Measurements from ENCODE around the gene NTM. TPM values are rescaled to one million over a fixed set of nuclear protein-coding genes. Genes with fewer than 3 reads are reported as not detected.

Gene NTM
- total RNA-seq, 1 donor: 52.2 TPM

DNA sequence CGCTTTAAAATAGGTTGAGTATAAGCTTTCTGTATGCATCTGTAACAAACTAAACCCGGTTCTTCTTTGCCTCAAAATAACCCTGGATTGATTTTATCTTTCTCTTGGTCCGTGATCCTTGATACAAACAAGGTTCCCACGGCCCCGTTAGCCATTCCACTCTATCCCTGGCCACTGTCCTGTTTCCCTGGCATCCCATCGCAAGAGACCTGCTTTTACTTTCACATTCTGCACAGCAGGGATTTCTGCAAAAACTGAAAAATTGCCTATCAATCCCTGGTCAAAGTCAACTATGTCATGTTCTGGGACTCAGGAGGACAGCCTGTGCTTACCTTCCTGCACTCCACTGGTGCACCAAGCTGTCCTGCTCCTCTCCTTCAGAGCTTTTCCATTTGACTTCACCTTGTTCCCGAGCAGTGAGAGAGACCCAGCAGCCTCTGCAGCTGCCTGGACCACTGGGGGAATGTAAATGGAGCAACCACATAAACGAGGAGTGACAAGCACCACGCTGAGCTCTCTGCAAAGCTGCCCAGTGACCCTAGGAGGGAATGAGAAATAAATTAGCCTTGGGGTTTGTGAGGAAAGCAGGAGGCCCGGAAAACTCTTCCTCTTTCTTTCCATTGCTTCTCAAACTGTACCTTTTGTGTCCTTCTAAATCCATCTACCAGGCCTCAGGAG, 175.9 kb downstream of the NTM start:
- DNase-seq (ENCODE audit: low read depth): peak; percentile 1
- TF ChIP-seq, protein P1, sequence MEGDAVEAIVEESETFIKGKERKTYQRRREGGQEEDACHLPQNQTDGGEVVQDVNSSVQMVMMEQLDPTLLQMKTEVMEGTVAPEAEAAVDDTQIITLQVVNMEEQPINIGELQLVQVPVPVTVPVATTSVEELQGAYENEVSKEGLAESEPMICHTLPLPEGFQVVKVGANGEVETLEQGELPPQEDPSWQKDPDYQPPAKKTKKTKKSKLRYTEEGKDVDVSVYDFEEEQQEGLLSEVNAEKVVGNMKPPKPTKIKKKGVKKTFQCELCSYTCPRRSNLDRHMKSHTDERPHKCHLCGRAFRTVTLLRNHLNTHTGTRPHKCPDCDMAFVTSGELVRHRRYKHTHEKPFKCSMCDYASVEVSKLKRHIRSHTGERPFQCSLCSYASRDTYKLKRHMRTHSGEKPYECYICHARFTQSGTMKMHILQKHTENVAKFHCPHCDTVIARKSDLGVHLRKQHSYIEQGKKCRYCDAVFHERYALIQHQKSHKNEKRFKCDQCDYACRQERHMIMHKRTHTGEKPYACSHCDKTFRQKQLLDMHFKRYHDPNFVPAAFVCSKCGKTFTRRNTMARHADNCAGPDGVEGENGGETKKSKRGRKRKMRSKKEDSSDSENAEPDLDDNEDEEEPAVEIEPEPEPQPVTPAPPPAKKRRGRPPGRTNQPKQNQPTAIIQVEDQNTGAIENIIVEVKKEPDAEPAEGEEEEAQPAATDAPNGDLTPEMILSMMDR (IDR thresholded peaks at IDR 0.05; ENCODE audit: insufficient read depth, low read length): no peak
- peak overlapping the region; percentile 49 for H3K4me3 ChIP-seq (ENCODE audit: low read depth, low read length)

DNA sequence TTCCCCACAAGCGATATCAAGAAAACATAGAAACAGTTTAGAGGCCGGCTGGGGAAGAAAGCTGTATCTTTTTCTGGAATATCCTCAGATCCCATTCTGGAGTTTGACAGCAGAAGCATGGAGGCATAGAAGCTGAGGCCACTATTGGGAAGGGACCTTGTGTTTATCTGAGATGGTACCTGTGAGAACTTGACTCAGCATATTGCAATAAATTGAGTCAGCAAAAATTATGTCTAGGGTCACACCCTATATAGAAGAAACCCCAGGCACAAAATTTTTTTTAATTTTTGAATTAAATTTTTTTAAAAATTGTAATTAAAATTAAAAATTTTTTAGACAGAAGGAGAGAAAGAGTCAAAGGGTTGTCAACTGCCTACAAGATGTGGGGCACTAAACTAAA, 178.7 kb downstream of the NTM start:
- no peak overlapping the region for H3K4me3 ChIP-seq (ENCODE audit: low read depth, low read length)
- TF ChIP-seq, protein P1 (IDR thresholded peaks at IDR 0.05; ENCODE audit: insufficient read depth, low read length): no peak
- DNase-seq (ENCODE audit: low read depth): no peak

DNA sequence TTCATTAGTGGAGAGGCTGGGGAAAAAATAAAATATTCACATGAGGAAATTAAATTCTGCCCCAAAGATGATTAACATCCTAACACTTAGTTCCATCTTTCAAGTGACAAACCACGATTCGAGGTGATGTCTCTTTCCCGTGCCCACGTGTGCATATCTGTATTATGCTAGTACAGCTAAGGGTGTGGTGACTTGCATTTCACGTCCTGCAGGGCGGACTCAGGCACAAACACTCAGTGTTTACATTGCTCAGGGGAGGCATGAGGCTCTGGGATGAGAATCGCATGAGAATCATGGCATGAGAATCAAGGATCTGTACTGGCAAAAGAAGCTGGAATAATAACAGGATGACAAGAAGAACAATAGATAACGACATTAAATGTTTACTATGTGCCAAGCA, 179.4 kb downstream of the NTM start:
- TF ChIP-seq, protein P1 (IDR thresholded peaks at IDR 0.05; ENCODE audit: insufficient read depth, low read length): no peak
- no peak for DNase-seq (ENCODE audit: low read depth)
- no peak overlapping the region for H3K4me3 ChIP-seq (ENCODE audit: low read depth, low read length)

DNA sequence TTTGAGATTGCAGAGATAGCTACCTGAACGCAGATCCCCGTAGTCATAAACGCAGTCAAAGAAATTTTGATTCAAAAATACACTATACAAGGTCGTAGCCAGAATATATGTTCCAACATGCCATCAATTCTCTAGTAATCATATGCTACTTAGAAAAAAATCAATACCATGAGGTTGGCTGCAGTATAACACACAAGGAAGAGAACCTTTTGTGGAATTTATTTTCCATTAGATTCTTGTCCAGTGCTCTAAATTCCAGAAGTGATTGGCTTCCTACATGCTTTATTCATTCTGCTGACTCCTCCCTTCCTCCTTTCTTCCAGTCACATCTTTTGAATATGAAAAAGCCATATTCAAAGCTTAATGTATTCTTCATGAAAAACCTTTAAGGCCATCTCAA, 189.9 kb downstream of the NTM start:
- TF ChIP-seq, protein P1 (IDR thresholded peaks at IDR 0.05; ENCODE audit: insufficient read depth, low read length): no peak
- no peak overlapping the region for H3K4me3 ChIP-seq (ENCODE audit: low read depth, low read length)
- DNase-seq (ENCODE audit: low read depth): no peak

DNA sequence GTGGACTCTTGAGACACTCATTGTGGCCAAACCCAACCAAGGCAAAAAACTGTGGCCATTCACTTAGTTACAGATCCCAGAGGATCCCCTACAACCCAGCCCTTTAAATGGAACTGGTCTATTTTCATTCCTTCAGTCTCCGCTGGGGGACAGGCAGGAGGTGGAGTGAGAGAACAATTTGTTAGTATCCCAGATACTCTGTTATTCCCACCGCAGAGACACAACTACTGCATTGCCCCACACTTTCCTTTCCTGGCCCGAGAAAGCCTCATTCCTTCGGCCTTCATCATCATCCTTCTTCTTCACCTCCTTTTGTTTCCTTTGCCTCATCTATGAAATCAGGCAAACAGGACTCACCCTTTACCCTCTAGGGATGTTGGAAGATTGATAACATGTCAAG, 191.1 kb downstream of the NTM start:
- no peak for DNase-seq (ENCODE audit: low read depth)
- TF ChIP-seq, protein P1 (IDR thresholded peaks at IDR 0.05; ENCODE audit: insufficient read depth, low read length): no peak
- no peak overlapping the region for H3K4me3 ChIP-seq (ENCODE audit: low read depth, low read length)

DNA sequence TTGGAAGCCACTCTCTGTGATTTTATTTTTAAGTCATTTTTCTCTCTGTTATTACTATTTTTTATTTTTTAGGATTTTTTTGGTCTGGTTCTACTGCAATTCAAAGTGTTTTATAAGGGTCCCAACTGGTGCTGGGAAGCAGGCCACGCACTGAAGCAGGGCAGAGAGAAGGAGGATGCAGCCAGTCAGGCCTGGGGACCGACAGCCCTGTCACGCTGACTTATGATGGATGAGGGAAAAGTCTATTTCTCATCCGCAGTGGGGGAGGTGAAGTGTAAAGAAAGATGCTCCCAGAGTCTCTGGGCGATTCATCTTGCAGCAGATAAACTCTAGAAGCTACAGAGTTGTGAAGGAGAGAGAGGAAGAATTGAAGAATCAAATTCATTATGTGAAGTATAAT, 191.6 kb downstream of the NTM start:
- TF ChIP-seq, protein P1 (IDR thresholded peaks at IDR 0.05; ENCODE audit: insufficient read depth, low read length): no peak
- no peak overlapping the region for H3K4me3 ChIP-seq (ENCODE audit: low read depth, low read length)
- no peak for DNase-seq (ENCODE audit: low read depth)

DNA sequence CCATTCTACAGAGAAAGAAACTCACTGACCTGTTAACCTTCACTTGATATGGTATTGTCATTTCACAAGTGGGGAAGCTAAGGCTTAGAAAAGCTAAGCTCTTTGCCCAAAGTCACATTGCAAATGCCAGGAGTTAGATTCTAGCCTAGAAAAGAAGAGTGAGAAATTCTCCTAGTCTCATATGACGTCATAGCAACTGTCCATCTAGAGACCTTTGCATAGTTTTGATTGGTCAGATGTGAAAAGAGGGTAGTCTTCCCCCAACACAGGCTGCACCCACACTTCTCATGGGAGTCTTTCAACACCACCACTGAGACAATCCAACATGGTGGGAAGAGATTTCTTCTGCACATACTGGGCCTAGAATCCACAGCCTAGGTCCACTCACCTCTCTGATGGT, 197.9 kb downstream of the NTM start:
- H3K4me3 ChIP-seq (ENCODE audit: low read depth, low read length): no peak overlapping the region
- TF ChIP-seq, protein P1 (IDR thresholded peaks at IDR 0.05; ENCODE audit: insufficient read depth, low read length): no peak
- no peak for DNase-seq (ENCODE audit: low read depth)

Data from fibroblast of the aortic adventitia (primary cell).